ENCODE results near the gene MRPL20.

DNA sequence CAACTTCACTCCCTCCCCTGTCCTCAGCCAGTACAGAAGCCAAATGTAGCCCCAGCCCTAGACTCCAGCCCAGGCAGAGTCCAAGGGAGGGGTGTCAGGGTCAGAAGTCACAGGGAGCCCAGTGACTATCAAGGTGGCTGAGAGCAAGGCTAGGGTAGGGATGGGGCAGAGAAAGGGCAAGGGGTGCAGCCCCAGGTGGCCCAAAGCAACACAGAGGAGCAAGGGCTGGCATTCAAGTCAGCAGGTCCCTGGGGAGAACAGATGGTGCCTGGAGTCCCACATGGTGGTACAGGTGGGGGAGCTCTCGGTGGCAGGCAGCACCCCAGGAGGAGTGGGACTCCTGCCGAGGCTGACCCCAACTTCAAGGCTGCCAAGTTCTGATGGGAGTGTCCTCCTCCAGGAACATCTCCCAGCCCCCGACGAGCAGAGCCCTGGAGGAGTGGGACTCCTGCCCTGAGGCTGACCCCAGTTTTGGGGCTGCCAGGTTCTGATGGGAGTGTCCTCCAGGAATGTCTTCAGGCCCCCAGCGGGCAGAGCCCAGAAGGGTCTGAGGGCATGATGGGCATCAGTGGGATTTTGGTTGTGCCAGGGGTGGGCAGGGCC lies 54.2 kb downstream of the MRPL20 start:
- TF ChIP-seq EZH2 (IDR thresholded peaks at IDR 0.05; ENCODE audit: borderline replicate concordance, low read length) = no peak
- TF ChIP-seq, protein P1, sequence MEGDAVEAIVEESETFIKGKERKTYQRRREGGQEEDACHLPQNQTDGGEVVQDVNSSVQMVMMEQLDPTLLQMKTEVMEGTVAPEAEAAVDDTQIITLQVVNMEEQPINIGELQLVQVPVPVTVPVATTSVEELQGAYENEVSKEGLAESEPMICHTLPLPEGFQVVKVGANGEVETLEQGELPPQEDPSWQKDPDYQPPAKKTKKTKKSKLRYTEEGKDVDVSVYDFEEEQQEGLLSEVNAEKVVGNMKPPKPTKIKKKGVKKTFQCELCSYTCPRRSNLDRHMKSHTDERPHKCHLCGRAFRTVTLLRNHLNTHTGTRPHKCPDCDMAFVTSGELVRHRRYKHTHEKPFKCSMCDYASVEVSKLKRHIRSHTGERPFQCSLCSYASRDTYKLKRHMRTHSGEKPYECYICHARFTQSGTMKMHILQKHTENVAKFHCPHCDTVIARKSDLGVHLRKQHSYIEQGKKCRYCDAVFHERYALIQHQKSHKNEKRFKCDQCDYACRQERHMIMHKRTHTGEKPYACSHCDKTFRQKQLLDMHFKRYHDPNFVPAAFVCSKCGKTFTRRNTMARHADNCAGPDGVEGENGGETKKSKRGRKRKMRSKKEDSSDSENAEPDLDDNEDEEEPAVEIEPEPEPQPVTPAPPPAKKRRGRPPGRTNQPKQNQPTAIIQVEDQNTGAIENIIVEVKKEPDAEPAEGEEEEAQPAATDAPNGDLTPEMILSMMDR (IDR thresholded peaks at IDR 0.05; ENCODE audit: low read length) = no peak

Data from OCI-LY1 (cell line).